Activated T-cell treated with anti-CD3 and anti-CD28 coated beads for 48 hours (primary cell): ENCODE data around the gene MYOG.

ENCODE experiments used
- DNase-seq: peaks from one replicate; pipeline ENCODE4 v3.0.0-alpha.2; 2020; ENCODE audit warnings: low read depth

The MYOG gene

DNA sequence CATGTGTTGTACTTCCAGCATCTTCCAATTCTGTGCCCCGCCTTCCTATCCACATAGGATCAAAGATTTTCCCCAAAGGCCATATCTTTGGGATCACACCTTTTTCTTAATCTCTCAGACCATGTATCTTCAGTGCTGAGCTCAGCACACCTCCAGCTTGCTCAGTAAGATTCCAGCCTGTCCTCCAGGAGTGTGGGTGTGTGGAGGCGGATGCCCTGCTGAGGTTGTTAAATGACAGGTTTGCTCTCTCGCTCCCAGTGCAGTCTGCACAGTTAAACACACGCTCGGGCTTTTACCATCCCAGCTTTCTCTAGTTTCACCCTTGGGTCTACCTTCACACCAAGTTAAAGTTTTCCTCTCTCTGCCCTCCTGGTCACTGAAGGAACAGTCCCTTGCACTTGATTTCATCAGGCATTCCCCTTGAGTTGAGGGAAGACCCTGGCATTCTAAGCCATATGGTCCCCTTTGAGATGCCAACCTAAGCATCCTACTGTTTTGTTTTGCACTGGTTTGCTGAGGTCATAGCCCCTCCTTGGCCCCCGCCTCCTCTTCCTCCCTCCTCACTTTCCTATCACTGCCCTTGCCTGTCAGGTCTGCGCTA is 13.7 kb downstream of the MYOG start:
- DNase-seq: no peak

DNA sequence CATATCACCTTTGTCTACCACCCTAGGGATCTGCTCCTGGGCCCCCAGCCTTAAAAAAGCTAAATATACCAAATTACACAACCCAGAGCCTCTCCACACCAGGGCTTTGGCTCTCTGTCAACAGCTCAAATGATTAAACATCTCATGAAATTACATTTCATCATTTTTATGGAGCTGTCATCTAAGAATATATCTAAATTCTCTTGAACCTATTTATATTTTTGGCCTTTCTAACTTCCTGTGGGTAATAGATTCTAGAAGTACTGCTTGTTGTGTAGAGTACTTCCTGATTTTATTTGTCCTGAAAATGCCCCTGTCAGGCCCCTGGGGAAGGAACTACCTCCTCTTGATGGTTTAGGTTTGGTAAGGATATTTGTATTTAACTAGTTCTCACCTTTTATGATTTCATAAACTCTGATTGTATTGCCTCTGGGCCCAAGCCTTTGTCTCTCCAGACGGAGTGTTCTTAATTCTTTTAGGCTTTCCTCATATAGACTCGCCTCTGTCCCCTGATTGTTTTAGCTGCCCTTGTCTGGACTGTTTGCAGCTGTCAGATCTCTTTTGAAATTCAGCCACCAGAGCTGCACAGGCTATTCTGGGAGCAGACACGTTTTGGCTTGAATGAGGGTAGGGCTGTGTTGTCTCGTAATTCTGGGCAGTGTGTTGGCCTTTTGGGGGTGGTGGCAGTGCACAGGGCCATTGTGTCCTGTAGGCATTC is 16.6 kb downstream of the MYOG start:
- DNase-seq: no peak

DNA sequence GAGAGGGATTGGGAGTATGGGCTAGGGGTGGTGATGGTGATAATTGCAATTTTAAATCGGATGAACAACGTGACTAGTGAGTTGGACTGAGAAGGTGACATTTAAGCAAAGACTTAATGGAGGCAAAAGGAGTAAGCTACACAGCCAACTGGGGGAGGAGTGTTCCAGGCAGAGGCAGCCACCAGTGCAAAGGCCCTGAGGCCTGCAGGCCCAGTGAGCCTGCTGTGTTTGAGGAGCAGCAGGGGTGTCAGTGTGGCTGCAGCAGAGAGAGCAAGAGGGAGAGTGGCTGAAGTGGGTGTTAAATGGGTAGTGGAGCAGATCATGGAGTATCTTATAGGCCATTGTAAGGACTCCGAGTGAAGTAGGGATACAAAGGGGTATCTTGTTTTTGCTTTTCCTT is 18.8 kb downstream of the MYOG start:
- DNase-seq: no peak

DNA sequence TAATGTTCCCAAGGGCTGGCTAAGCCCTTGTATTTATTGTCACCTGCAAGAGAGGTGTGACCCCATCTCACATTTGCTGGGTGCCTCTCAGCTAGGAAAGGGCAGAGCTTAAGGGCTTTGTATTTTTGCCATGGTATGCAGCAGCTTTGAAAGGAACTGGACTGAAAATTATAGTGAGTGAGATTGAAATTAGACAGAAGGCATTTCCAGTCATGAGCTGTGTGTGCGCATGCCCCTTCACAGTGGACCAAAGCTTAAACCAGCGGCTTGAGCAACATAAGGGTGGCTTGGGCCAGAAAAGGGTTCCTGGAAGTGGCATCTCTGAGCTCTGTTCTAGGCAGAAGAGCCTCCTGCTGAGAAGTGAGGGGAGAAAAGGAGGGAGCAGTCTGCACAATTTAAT is 19.8 kb downstream of the MYOG start:
- DNase-seq: no peak

DNA sequence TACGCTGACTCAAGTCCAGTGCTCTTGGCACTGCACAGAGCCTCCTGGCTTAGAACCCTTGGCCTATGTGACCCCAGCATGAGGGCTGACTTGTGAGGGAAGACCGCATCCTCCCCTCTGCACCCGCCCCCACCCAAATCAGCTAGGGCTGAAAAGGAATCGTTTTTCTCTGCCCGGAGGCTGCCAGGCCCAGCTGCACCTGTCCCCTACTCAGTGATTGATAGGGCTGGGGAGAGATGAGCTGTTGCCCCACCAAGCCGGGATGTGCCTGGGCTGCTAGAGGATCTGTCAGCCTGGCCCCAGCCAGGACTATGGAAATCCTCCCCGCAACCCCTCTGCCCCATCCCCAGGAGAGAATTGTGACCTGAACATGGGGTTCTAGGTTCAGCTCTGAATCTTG is 20.6 kb downstream of the MYOG start:
- DNase-seq: no peak

DNA sequence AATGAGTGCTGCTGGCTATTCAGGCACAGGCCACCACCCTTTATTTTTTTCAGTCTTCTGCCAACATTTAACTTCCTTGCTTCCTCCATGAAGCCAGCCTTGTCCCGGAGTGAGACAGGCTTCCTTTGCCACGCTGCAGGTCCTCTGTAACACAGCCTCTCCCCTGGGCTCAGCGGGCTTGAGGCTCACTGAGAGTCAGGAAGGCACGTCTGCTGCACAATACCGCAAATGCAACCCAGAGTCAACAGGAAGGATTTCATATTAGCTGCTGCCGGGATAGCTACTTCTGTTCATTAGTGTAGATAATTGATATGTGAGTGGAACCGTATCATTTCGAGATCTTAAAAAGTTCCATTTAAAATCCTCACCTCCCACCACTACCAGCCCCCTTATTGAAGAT is 22.5 kb downstream of the MYOG start:
- no peak for DNase-seq

DNA sequence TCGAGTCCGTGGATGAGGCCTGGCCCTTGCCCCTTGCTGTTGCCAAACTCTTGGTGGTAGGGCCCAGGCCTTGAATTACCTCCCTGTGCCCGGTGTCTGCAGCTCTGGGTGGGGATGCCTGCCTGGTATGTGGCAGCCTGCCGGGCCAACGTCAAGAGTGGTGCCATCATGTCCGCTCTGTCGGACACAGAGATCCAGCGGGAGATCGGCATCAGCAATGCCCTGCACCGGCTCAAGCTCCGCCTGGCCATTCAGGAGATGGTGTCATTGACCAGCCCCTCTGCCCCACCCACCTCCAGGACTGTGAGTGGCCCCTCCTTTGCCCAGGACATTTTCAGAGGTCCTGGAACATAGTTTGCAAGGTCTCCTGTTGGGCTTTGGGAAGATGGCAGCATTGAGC is 25.7 kb downstream of the MYOG start:
- no peak for DNase-seq

DNA sequence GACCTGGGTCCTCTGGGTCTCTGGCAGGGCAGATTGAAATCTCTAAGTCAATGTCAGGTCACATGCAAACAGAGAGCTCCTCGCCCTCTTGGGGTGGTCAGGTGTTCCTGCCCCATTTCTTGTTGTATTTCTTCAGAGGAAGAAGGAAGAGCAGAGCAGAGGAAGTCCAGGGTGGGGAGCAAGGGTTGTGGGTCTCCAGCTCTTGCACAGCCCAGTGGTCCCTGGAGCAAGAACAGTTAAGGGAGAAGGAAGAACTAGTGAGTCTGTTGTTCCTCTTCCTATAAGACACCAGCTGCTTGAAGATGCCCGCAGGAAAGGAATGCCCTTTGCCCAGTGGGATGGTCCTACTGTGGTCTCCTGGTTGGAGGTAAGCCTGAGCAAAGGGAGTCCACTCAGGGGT is 26.3 kb downstream of the MYOG start:
- no peak for DNase-seq

DNA sequence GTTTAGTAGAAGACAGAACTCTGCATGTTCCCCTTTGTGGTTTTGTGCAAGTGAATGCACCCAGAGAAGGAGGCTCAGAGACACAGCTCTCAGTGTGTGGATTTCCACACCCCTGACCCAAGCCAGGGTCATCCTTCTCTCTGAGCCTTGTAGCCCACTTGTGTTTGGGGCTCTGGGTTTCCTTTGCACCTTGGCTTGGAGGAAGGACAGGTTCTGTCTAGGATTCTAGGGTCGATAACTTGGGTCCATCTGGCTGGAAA is 27.2 kb downstream of the MYOG start:
- no peak for DNase-seq

DNA sequence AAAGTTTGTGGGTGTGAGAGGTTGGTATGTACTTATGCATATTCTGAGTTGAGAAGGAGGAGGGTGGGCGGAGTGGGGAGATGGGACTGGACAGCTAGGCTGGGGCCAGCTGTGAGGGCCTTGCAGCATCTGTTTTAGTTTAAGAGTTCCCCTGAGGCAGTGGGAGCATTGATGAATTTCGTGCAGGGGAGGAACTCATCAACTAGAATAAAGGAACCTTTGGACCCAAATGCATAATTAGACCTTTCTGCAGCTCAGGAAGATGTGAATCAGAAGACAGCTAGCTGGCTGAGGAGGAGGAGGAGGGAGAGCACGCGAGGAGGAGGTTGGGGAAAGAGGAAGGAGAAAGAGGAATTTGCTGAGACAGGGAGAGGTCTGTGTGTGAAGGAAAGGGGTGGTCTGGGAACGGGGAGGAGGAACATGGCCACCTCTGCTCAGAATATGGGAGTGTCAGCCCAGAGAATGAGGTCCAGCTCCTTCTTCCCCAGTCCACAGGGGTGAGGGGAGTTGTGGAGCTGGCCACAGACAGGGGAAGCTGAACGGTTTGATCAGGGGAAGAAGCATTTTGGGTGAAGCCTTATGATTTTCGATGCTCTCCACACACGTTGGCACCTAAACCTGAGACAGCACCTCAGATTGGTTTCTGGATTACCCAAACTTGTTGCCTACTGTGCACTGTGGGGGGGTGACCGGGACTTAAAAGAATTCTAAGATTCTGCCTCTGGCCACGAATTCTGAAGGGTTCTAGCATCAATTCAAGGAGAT is 27.7 kb downstream of the MYOG start:
- no peak for DNase-seq

DNA sequence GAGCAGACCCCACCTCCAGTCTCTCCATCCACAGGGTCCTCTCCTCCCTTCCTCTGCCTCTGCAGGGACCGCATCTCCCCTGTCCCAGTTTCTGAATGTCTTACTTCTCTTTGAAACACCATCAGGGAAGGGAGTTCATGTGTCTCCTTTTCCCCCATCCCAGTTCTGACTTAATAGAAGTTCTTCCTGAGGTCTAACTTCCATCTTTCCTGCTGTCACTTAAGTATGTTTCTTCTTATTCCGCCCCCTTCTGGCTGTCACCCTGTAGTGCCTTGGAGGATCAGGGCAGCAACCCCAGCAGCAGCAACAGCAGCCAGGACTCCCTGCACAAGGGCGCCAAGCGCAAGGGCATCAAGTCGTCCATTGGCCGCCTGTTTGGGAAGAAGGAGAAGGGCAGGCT is 29.3 kb downstream of the MYOG start:
- no peak for DNase-seq

DNA sequence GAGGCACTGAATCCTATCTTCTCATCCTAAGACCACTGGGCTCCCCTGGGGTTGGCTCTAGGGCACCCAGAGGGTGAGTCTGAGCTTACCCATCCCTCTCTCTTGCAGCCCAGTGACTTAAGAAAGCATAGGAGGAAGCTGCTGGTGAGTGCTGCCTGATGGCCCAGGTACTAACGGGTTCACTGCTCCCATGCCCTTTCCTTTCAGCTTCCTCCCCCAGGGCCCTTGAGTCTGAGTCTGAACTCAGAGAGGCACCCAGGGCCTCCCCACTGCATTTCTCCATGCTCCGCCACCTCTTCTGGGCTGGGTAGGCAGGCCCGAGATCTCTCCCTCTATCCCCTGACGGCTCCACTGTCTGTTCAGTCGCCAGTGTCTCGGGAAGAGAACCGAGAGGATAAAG is 29.8 kb downstream of the MYOG start:
- no peak for DNase-seq

DNA sequence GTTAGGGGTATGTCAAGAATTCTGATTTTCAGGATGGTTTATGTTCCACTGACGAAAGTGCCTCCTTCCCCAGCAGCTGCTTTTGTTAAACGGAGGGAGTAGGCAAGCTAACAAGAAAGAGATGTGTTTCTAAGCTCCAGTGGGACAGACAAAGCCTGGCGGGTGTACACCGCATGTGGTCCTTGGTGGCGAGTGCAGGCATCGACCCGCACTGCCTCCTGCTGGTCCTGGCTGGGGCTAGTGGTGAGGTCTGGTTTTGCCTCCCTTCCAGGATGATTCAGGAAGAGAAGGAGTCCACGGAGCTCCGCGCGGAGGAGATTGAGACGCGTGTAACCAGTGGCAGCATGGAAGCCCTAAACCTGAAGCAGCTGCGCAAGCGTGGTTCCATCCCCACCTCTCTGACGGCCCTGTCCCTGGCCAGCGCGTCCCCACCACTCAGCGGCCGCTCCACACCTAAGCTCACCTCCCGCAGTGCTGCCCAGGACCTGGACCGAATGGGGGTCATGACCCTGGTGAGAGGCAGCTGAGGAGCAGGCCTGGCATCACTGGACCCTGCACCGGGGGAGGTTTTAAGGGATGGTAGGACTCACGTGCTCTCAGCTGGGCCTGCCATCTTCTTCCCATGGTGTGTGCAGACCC is 30.5 kb downstream of the MYOG start:
- no peak for DNase-seq

DNA sequence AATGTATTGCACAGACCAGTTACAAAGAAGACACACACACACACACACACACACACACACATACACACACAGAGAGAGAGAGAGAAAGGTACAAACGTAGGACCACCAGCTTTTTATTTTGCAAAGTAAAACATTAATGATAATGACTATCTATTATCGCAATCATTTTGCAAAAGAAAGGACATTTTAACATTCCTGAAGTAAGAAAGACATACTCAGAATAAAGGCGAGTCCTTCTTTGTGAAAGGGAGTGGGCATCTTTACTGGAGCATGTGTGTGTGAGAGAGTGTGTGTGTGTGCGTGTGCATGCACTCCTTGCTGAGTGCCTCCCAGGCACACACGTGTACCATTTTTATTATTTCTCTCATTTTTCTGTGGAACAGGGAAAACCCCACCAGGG is 31.2 kb downstream of the MYOG start:
- no peak for DNase-seq

DNA sequence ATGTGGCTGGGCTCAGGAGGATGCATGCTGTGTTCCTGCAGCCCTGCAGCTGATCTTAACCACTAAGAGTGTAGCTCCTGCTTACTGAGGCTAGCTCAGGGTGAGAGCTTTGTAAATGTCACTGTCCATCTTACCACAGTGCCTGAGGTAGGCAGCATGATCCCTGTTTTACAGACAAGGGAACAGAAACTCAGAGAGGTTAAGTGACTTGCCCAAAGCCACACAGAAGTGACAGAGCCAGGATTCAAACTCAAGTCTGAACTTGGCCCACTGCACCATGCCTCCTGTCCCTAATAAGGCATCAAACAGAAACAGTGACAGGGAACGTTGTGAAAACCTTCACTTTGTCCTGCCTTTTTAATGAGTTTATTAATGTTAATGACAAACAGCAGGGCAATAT is 31.6 kb downstream of the MYOG start:
- no peak for DNase-seq

DNA sequence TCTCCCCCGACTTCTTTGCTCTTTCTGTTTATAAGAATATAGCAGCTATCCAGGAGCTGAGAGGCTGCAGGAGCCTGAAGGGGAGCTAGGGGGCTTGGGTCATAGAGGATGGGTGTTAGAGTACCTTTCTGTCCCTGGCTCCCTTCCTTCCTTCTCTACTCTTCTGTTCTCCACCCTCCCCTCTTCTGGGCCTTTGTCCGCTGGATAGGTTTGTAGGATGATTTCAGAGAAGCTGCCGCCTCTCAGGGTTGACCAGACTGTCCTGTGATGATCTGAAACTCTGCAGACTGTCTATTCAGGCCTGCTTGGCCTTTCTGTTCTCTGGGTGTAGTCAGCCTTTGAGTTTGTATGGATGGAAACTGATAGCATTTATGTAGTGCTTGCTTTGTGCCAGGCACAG is 33.2 kb downstream of the MYOG start:
- DNase-seq: no peak

DNA sequence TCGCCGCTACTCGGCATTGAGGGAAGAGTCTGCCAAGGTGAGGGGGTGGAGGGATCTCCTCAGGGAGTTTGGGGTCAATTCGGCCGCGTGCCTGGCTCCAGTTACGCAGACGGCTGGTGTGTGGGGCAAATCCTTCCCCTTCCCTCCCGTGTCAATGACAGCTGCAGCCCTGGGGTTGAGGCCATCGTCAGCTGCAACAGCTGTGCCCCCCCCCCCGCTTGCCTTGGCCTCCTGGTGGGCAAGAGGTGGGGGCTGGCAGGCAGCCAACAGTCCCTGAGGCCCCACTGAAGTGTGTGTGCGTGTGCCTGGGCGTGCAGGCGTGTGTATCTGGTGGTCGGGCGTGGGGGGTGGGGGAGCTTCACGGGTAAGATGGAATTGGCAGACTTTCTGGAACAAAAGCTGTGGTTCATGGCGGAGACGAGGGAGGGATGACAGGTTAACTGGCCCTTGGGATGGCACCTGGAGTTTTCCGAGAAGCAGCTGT is 33.9 kb downstream of the MYOG start:
- no peak for DNase-seq

DNA sequence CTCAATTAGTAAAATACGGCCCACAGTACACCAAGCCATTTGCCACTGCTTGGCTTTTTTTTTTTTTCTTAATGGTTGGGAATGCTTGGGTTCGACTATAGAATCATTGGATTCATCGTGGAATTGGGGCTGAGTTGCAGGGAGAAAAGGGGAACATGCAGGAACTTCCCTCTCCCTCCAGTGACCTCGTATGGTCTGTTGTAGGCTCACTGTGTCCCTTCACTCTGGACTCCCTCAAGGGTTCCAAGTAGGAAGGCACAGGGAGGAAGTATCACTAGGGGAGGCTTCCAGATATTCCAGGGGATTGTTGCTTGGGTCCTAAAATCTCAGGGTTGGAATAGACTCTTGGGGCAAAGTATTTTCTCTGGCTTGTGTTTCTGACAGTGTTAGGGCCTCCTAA is 35.0 kb downstream of the MYOG start:
- DNase-seq: no peak

DNA sequence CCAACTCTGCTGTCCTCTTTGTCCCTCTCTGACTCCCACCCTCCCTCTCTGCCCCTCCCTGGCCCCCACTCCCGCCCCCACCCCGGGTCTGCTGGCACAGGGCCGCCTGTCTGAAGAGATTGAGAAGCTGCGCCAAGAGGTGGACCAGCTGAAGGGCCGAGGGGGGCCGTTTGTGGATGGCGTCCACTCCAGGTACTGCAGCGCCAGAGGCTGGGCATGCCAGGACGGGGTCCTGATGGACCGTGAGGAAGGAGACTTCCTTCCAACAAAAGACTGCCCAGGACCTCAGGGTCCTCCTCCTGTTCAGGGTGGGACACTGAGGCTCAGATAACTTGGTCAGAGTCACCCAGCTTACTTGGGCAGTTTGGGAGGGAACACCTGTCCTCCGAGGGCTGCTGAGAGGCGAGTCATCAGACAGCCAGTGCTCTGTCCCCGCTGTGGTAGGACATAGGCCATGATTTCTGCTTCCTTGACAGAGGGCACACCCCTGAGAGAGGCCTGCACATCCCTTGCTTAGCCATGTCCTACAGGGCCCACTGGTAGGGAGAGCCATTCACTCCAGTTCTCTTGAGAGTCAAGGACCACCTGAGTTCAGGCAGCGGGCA is 36.1 kb downstream of the MYOG start:
- DNase-seq: no peak

DNA sequence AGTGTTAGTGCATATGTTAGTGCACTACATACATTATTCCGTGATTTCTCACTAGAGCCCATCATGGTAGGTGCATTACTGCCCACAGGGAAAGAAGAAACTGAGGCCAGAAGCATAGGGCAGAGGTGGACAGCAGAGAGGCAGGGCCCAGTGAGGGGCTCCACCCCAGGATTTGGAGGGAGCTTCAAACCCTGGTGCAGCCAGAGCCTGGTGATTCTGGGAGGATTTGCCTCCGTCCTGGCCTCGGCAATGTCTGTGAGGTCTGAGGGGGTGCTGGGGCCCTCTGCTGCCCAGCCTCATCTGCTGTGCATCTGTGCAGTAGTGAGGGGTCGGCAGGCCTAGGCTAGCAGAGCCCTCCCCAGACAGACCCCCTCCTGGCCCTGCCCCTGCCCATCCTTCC is 36.7 kb downstream of the MYOG start:
- no peak for DNase-seq

DNA sequence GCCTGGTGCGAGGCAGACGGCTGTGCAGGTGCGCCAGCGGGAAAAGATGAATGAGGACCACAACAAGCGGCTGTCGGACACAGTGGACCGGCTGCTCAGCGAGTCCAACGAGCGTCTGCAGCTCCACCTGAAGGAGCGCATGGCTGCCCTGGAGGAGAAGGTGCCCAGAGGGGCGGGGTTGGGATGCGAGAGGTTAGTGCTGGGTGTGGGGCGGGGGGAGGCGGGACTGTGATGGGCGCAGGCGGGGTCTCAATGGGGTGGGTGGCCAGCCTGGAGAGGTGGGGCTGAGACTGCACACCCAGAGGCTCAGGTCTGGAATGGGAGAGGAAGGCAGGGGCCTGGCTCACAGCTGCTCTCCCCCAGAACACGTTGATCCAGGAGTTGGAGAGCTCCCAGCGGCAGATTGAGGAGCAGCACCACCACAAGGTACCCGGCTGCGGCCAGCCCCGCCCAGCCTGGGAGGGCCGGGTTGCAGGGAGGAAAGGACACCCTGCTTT is 37.2 kb downstream of the MYOG start:
- DNase-seq: no peak

DNA sequence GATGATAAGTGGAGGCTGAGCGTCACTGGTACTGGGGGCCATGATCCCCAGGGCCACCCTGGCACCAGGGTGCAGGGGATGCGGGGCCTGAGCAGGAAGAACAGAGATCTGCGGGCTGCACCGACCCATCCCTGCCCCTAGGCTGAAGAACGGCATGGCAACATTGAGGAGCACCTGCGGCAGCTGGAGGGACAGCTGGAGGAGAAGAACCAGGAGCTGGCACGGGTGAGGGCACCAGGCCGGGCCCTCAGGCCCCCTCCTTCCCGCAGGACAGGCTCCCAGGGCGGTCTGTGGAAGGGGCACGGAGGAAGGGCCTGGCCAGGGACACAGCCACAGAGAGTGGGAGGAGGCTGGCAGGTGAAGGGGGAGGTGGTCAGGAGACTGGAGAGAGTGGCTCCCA is 37.7 kb downstream of the MYOG start:
- no peak for DNase-seq
